Progenitor cell of endocrine pancreas (in vitro differentiated cells): ENCODE results near the gene PPM1H. TPM values are rescaled to one million over a fixed set of nuclear protein-coding genes. Genes with fewer than 3 reads are reported as not detected.

Source experiments
- DNase-seq: peaks from one replicate; pipeline ENCODE4 v3.0.0; 2021; ENCODE audit warnings: low spot score; ENCODE audit not compliant: unreplicated experiment
- H3K27ac Mint-ChIP-seq: 2 replicates; pipeline ENCODE4 v1.8.0; 2021; ENCODE audit warnings: mild to moderate bottlenecking, moderate library complexity, mixed read lengths
- H3K27me3 Mint-ChIP-seq: 2 replicates; pipeline ENCODE4 v1.8.0; 2021; ENCODE audit warnings: mixed read lengths
- H3K36me3 Mint-ChIP-seq: 2 replicates; pipeline ENCODE4 v1.8.0; 2022; ENCODE audit warnings: mixed read lengths; ENCODE audit not compliant: insufficient read depth
- H3K4me1 Mint-ChIP-seq: 2 replicates; pipeline ENCODE4 v1.8.0; 2021; ENCODE audit warnings: low read depth, mixed read lengths
- H3K4me3 Mint-ChIP-seq: 2 replicates; pipeline ENCODE4 v1.8.0; 2021; ENCODE audit warnings: low read depth, mild to moderate bottlenecking, moderate library complexity, mixed read lengths
- H3K9me3 Mint-ChIP-seq: 2 replicates; pipeline ENCODE4 v1.8.0; 2021; ENCODE audit warnings: low read depth, mixed read lengths
- CTCF ChIP-seq: fragments of 200-600 bp; sonication (generic); IDR thresholded peaks from one replicate; pipeline ENCODE4 v1.5.0; 2021; ENCODE audit warnings: antibody characterized with exemption, mild to moderate bottlenecking; ENCODE audit not compliant: unreplicated experiment
- total RNA-seq: library from RNA; stranded (reverse); gene quantifications from 2 replicates; pipeline ENCODE4 v1.2.1, GENCODE V29; 2021

Gene PPM1H
- total RNA-seq, 1 donor from 2014 or later, result 25.4 TPM

- Mint-ChIP-seq H3K27ac (no peak overlapping the region), H3K9me3 (no peaks in the 10 kb centered on the region), H3K4me1 (peaks cover 18% of the 10 kb centered on the region), H3K27me3 (no peaks in the 10 kb centered on the region), H3K4me3 (no peak overlapping the region), H3K36me3 (peaks cover 3% of the 10 kb centered on the region)
- DNase-seq, result no peak
- no peak for TF ChIP-seq CTCF
Measured at GRCh38 chr12:62895351-62895877, 39.5 kb downstream of the PPM1H start.

GRCh38 chr12:62893276-62893675 lies 41.7 kb downstream of the PPM1H start:
- H3K27me3 Mint-ChIP-seq, result no peaks in the 10 kb centered on the region
- TF ChIP-seq CTCF, result no peak
- no peaks in the 10 kb centered on the region for H3K9me3 Mint-ChIP-seq
- no peak overlapping the region for H3K27ac Mint-ChIP-seq
- DNase-seq, result no peak
- H3K4me3 Mint-ChIP-seq, result no peak overlapping the region
- peaks cover 3% of the 10 kb centered on the region for H3K36me3 Mint-ChIP-seq
- H3K4me1 Mint-ChIP-seq, result peaks cover 15% of the 10 kb centered on the region

- no peak for DNase-seq
- H3K4me1 Mint-ChIP-seq, result peaks cover 15% of the 10 kb centered on the region
- H3K4me3 Mint-ChIP-seq, result no peak overlapping the region
- no peak overlapping the region for H3K27ac Mint-ChIP-seq
- no peak for TF ChIP-seq CTCF
- no peaks in the 10 kb centered on the region for H3K27me3 Mint-ChIP-seq
- H3K9me3 Mint-ChIP-seq, result no peaks in the 10 kb centered on the region
- peaks cover 3% of the 10 kb centered on the region for H3K36me3 Mint-ChIP-seq
Measured at GRCh38 chr12:62891805-62892549, 43.0 kb downstream of the PPM1H start.

- H3K9me3 Mint-ChIP-seq, result no peaks in the 10 kb centered on the region
- no peaks in the 10 kb centered on the region for H3K27me3 Mint-ChIP-seq
- no peak for TF ChIP-seq CTCF
- H3K4me3 Mint-ChIP-seq, result no peak overlapping the region
- no peak overlapping the region for H3K27ac Mint-ChIP-seq
- DNase-seq, result no peak
- peaks cover 9% of the 10 kb centered on the region for H3K4me1 Mint-ChIP-seq
- peaks cover 3% of the 10 kb centered on the region for H3K36me3 Mint-ChIP-seq
Measured at GRCh38 chr12:62888454-62889110, 46.4 kb downstream of the PPM1H start.

GRCh38 chr12:62886796-62887195 lies 48.2 kb downstream of the PPM1H start:
- Mint-ChIP-seq H3K4me1 (peaks cover 4% of the 10 kb centered on the region), H3K36me3 (peaks cover 3% of the 10 kb centered on the region), H3K9me3 (no peaks in the 10 kb centered on the region), H3K27ac (no peak overlapping the region), H3K27me3 (no peaks in the 10 kb centered on the region), H3K4me3 (no peak overlapping the region)
- no peak for TF ChIP-seq CTCF
- no peak for DNase-seq
